Left ventricle myocardium inferior (tissue), 1 donor: ENCODE measurements around the gene ZCCHC18. TPM values are rescaled to one million over a fixed set of nuclear protein-coding genes. Genes with fewer than 3 reads are reported as not detected.

ENCODE experiments used
- DNase-seq: peaks from one replicate; pipeline ENCODE4 v3.0.0-alpha.2; 2020
- H3K27ac ChIP-seq: fragments of 200-600 bp; replicated peaks from 2 replicates; pipeline ENCODE4 v1.8.0; 2021
- H3K27me3 ChIP-seq: fragments of 200-600 bp; 2 replicates; pipeline ENCODE4 v1.8.0; 2021; ENCODE audit warnings: low read depth
- H3K36me3 ChIP-seq: fragments of 200-600 bp; 2 replicates; pipeline ENCODE4 v1.8.0; 2021
- H3K4me1 ChIP-seq: fragments of 200-600 bp; 2 replicates; pipeline ENCODE4 v1.8.0; 2021
- H3K4me3 ChIP-seq: fragments of 200-600 bp; 2 replicates; pipeline ENCODE4 v1.8.0; 2021; ENCODE audit warnings: mild to moderate bottlenecking, moderate library complexity
- H3K9me3 ChIP-seq: fragments of 200-600 bp; replicated peaks from 2 replicates; pipeline ENCODE4 v1.8.0; 2021
- intact Hi-C: fragments of 100-400 bp; cut with micrococcal nuclease; formaldehyde crosslinking; loops from one replicate; pipeline ENCODE4 v1.11.0; 2022
- total RNA-seq: library from RNA; stranded (reverse); fragmentation: NEBNext Ultra II Directional; extraction: Animal tissue kit (Norgen Biotek cat#: 25700); gene quantifications from one replicate; pipeline ENCODE4 v1.2.1, GENCODE V29; 2021
- TF ChIP-seq, protein P1 (sequence below): fragments of 200-600 bp; IDR thresholded peaks from 2 replicates; pipeline ENCODE4 v1.8.0; 2021; ENCODE audit warnings: antibody characterized with exemption, mild to moderate bottlenecking, borderline replicate concordance
- donor health status: DM: no; HTN: yes; CAD: no; lungs with severe emphysema.

The ZCCHC18 gene
- total RNA-seq, 1 donor from 2014 or later, result 0.99 TPM

GRCh38 chrX:104156630-104157529 lies 44.6 kb downstream of the ZCCHC18 start, which contains the start of gene SLC25A53:
Gene SLC25A53 (minus strand): TSS chrX:104157009. CDS start chrX:104105257, 51,752 bp downstream.
- DNase-seq, result peak; percentile 75
- Histone ChIP-seq H3K4me1 (peaks cover 22% of the 10 kb centered on the region), H3K27me3 (no peaks in the 10 kb centered on the region), H3K9me3 (no peaks in the 10 kb centered on the region), H3K36me3 (no peaks in the 10 kb centered on the region), H3K27ac (peak within 1 kb of the TSS; percentile 94), H3K4me3 (peak within 1 kb of the TSS; percentile 74)
- TF ChIP-seq, protein P1, sequence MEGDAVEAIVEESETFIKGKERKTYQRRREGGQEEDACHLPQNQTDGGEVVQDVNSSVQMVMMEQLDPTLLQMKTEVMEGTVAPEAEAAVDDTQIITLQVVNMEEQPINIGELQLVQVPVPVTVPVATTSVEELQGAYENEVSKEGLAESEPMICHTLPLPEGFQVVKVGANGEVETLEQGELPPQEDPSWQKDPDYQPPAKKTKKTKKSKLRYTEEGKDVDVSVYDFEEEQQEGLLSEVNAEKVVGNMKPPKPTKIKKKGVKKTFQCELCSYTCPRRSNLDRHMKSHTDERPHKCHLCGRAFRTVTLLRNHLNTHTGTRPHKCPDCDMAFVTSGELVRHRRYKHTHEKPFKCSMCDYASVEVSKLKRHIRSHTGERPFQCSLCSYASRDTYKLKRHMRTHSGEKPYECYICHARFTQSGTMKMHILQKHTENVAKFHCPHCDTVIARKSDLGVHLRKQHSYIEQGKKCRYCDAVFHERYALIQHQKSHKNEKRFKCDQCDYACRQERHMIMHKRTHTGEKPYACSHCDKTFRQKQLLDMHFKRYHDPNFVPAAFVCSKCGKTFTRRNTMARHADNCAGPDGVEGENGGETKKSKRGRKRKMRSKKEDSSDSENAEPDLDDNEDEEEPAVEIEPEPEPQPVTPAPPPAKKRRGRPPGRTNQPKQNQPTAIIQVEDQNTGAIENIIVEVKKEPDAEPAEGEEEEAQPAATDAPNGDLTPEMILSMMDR, result no peak
- intact Hi-C loops, result no loop called here

Other genes starting within 250 kb of the ZCCHC18 start
- gene TMSB15B, start 149.9 kb upstream of the ZCCHC18 start, total RNA-seq, result 0.60 TPM
- not detected for gene H2BW1, start 98.8 kb upstream of the ZCCHC18 start, total RNA-seq
- gene H2BW2, start 72.6 kb upstream of the ZCCHC18 start, total RNA-seq, result not detected
- gene TMSB15C, start 36.3 kb upstream of the ZCCHC18 start, total RNA-seq, result 0.27 TPM
- 14.9 TPM for gene SLC25A53, start 44.5 kb downstream of the ZCCHC18 start, total RNA-seq
- 11.2 TPM for gene FAM199X, start 53.9 kb downstream of the ZCCHC18 start, total RNA-seq
- not detected for gene ESX1, start 142.4 kb downstream of the ZCCHC18 start, total RNA-seq